Activated naive CD4-positive, alpha-beta T cell (primary cell): Measurements from ENCODE around the gene PRXL2C.

Experiments used
- DNase-seq, 4 experiments: peaks; one replicate each; lab custom pipeline; 2025; lab: John Stamatoyannopoulos, UW

The PRXL2C gene

GRCh38 chr9:96612105-96612965 lies 42.8 kb downstream of the PRXL2C start:
- DNase-seq, result no peak

DNA sequence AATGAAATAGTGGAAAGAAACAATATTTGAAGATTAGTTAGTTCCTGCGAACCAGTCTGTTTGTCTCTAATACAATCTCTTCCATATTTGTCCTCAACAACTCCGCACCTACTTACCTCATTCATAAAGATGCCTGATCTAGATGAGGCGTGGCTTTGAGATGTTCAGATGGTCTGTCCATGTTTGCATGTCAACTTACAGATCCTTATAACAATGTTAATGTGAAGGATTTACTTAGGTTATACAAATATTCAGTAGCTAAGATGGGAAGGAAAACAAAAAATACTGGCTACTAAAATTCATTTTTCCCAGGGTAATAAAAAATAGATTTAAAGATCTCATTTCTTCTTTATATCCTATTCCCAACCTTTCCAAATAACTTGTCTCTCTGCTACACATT lies 43.8 kb downstream of the PRXL2C start:
- DNase-seq, result no peak

DNA sequence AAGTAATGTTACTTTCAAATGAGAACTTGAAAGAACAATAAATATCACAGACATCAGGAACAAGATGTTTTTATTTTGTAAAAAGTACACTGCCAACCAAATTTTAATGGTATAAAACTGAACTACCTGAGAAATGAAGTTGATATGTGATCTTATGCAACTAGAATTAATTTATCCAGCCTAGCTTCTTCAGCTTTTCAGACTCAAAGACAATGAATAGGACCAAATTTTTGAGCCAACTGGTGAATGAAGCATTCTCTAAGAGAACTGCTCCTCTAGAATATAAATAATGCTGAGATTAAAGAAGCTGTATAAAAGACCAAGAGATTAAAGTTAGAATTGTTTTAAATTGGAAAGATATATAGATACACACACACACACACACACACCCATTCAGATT lies 45.4 kb downstream of the PRXL2C start:
- DNase-seq, result no peak

DNA sequence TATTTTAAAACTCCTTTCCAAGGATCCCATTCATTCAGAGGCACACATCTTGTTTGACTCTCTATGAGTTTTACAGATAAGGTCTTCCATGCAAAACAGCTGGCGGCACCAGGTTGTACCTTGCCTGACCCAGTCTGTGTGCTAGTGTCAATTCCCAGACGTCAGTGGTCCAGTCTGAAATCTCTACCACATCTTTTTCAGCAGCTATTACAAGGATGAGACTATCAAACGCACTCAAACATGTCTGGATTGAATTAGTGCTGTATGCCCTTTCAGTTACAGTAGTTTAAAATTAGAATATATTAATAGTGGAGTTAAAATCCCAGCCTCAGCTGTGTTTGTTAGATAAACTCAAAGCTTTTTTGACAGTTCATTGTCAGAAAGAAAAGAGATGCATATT lies 47.1 kb downstream of the PRXL2C start:
- no peak for DNase-seq

DNA sequence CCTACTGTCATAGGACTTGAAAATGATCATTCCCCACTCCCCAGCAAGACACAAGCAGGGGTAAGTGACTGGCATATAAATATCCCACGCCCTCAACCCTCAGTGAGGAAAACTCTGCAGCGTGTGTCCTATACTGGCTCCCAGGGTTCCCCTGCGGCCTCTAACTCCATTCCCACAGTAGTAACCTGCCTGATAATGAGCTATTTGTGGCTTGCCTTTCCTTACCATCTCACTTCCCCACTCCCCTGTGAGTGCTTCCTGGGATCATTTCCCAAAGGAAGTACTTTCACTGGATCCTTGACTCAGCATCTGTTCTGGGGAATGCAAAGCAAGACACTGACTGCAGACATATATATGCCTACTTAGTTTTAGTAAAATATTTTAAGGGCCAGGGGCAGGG lies 49.8 kb downstream of the PRXL2C start:
- no peak for DNase-seq

DNA sequence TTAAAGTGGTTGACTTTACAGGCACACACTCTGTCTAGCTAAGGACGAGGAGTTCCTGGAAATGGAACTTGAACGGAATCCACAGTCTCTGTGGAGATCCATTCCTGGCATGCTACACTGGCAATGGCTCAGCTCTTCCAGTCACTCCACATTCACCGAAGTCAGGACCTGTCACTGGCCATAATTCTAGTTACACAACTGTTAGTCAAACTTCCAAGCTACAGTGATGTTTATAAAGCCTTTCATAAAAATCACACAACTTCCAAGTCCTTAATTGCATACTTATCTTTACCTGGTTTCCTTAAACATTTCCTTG lies 51.2 kb downstream of the PRXL2C start:
- no peak for DNase-seq

- no peak for DNase-seq
Measured at GRCh38 chr9:96603305-96604003, 51.7 kb downstream of the PRXL2C start.

DNA sequence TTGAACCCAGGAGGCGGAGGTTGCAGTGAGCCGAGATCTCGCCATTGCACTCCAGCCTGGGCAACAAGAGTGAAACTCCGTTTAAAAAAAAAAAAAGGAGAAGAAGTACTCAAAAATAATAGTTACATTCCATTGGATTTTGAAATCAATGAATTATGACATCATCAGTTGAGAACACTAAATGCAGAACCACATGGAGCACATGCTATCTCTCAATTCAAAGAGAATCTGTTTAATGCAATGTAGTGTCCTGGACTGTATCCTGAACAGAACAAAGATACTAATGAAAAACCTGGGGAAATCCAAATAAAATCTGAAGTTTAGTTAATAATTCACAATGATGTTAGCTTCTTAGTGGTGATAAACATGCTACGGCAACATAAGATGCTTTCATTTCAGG lies 55.8 kb downstream of the PRXL2C start:
- DNase-seq, result no peak

DNA sequence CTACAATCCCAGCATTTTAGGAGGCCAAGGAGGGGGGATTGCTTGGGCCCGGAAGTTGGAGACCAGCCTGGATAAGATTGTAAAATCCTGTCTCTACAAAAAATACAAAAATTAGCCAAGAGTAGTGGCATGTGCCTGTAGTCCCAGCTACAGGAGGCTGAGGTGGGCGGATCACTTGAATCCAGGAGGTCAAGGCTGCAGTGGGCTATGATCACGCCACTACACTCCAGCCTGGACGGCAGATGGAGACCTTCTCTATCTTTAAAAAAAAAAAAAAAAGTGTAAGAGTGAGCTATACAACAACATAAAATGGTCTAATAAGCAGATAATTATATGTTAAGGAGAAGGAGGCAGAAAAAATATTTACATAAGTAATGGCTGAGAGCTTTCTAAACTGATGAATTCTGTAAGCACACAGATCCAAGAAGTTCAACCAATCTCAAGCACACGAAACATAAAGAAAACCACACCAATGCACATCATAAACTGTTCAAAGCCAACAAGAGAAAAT lies 58.5 kb downstream of the PRXL2C start:
- no peak for DNase-seq
